PC-9 (cell line): Measurements from ENCODE around the gene CRAMP1. TPM values are rescaled to one million over a fixed set of nuclear protein-coding genes. Genes with fewer than 3 reads are reported as not detected.

Source experiments
- BruUV-seq: library from RNA; stranded (reverse); fragments of 400-500 nt; replicated peaks from 2 replicates; lab custom pipeline; 2021; lab: Mats Ljungman, UMichigan
- CTCF ChIA-PET: fragments of 300-600 bp; sonication (Branson Sonifier 250); formaldehyde crosslinking; loops from one replicate; lab custom pipeline; 2022; ENCODE audit warnings: antibody characterized with exemption; lab: Charles Lee
- POLR2A ChIA-PET: fragments of 300-600 bp; sonication (Branson Sonifier 250); formaldehyde crosslinking; loops from one replicate; lab custom pipeline; 2022; ENCODE audit warnings: antibody characterized with exemption; ENCODE audit not compliant: unreplicated experiment; lab: Charles Lee
- DNase-seq, 2 experiments: peaks; one replicate each; pipeline versions ENCODE4 v3.0.0 to v3.0.0-alpha.2; 2015 to 2022; ENCODE audit warnings: mixed read lengths in 1 of 2
- H2AFZ ChIP-seq: fragments of 200-600 bp; sonication (generic); 2 replicates; pipeline ENCODE4 v1.8.1; 2017; ENCODE audit warnings: antibody characterized with exemption
- H3F3A ChIP-seq: fragments of 200-600 bp; sonication (generic); 2 replicates; pipeline ENCODE4 v1.8.1; 2017; ENCODE audit warnings: antibody characterized with exemption, mild to moderate bottlenecking, low read depth; ENCODE audit not compliant: insufficient read depth
- H3K27ac ChIP-seq: fragments of 200-600 bp; sonication (generic); 2 replicates; pipeline ENCODE4 v1.6.1; 2016; ENCODE audit warnings: mixed run types
- H3K27me3 ChIP-seq: fragments of 200-600 bp; sonication (generic); 2 replicates; pipeline ENCODE4 v1.6.1; 2016; ENCODE audit warnings: low read depth, mixed run types; ENCODE audit not compliant: insufficient read depth
- H3K36me3 ChIP-seq: fragments of 200-600 bp; sonication (generic); 2 replicates; pipeline ENCODE4 v1.6.1; 2016; ENCODE audit warnings: low read depth, mixed run types
- H3K4me1 ChIP-seq: fragments of 200-600 bp; sonication (generic); replicated peaks from 2 replicates; pipeline ENCODE4 v1.6.1; 2016; ENCODE audit warnings: mixed run types; ENCODE audit not compliant: insufficient read depth
- H3K4me2 ChIP-seq: fragments of 200-600 bp; sonication (generic); 2 replicates; pipeline ENCODE4 v1.6.1; 2017; ENCODE audit warnings: mixed run types
- H3K4me3 ChIP-seq: fragments of 200-600 bp; sonication (generic); 2 replicates; pipeline ENCODE4 v1.6.1; 2016; ENCODE audit warnings: mixed run types
- H3K79me2 ChIP-seq: fragments of 200-600 bp; sonication (generic); 2 replicates; pipeline ENCODE4 v1.6.1; 2017; ENCODE audit warnings: low read depth, mixed run types
- H3K9me2 ChIP-seq: fragments of 200-600 bp; sonication (generic); 2 replicates; pipeline ENCODE4 v1.8.1; 2017; ENCODE audit warnings: mild to moderate bottlenecking; ENCODE audit not compliant: insufficient read depth
- H3K9me3 ChIP-seq: fragments of 200-600 bp; sonication (generic); 2 replicates; pipeline ENCODE4 v1.8.1; 2016; ENCODE audit warnings: low read depth; ENCODE audit not compliant: insufficient read depth
- H4K20me1 ChIP-seq: fragments of 200-600 bp; sonication (generic); 2 replicates; pipeline ENCODE4 v1.8.1; 2017; ENCODE audit not compliant: insufficient read depth
- EZH2 ChIP-seq: fragments of 200-600 bp; sonication (generic); IDR thresholded peaks from 2 replicates; pipeline ENCODE4 v1.8.0; 2017; ENCODE audit warnings: antibody characterized with exemption, low read depth
- intact Hi-C: fragments of 100-400 bp; cut with micrococcal nuclease; formaldehyde crosslinking; loops from one replicate; pipeline ENCODE4 v1.10.0; 2022; ENCODE audit not compliant: unreplicated experiment
- total RNA-seq: library from RNA; stranded (reverse); gene quantifications from 2 replicates; pipeline ENCODE4 v1.2.3, GENCODE V29; 2021
- TF ChIP-seq, protein P1 (sequence below): fragments of 200-600 bp; sonication (generic); conservative IDR thresholded peaks from 2 replicates; pipeline ENCODE4 v1.6.1; 2017; ENCODE audit warnings: mixed run types, antibody characterized with exemption, mild to moderate bottlenecking, moderate library complexity

The CRAMP1 gene
- total RNA-seq, 1 experiment from 2014 or later: 22.7 TPM

- Histone ChIP-seq H3F3A (no peaks in the 10 kb centered on the region), H3K36me3 (no peaks in the 10 kb centered on the region), H3K4me1 (no peaks in the 10 kb centered on the region), H3K4me3 (no peak overlapping the region), H3K27me3 (no peaks in the 10 kb centered on the region), H3K27ac (no peak overlapping the region), H4K20me1 (no peaks in the 10 kb centered on the region), H3K9me3 (no peaks in the 10 kb centered on the region), H2AFZ (no peak overlapping the region), H3K79me2 (no peaks in the 10 kb centered on the region), H3K9me2 (no peaks in the 10 kb centered on the region), H3K4me2 (no peak overlapping the region)
- ChIA-PET POLR2A (no interaction called here), CTCF (no interaction called here)
- DNase-seq: no peak
- TF ChIP-seq, protein P1, sequence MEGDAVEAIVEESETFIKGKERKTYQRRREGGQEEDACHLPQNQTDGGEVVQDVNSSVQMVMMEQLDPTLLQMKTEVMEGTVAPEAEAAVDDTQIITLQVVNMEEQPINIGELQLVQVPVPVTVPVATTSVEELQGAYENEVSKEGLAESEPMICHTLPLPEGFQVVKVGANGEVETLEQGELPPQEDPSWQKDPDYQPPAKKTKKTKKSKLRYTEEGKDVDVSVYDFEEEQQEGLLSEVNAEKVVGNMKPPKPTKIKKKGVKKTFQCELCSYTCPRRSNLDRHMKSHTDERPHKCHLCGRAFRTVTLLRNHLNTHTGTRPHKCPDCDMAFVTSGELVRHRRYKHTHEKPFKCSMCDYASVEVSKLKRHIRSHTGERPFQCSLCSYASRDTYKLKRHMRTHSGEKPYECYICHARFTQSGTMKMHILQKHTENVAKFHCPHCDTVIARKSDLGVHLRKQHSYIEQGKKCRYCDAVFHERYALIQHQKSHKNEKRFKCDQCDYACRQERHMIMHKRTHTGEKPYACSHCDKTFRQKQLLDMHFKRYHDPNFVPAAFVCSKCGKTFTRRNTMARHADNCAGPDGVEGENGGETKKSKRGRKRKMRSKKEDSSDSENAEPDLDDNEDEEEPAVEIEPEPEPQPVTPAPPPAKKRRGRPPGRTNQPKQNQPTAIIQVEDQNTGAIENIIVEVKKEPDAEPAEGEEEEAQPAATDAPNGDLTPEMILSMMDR: no peak
- TF ChIP-seq EZH2: no peak
- intact Hi-C loops: no loop called here
- BruUV-seq: no TSS peak
Observed at GRCh38 chr16:1584926-1585484, 27.2 kb upstream of the CRAMP1 start.

DNA sequence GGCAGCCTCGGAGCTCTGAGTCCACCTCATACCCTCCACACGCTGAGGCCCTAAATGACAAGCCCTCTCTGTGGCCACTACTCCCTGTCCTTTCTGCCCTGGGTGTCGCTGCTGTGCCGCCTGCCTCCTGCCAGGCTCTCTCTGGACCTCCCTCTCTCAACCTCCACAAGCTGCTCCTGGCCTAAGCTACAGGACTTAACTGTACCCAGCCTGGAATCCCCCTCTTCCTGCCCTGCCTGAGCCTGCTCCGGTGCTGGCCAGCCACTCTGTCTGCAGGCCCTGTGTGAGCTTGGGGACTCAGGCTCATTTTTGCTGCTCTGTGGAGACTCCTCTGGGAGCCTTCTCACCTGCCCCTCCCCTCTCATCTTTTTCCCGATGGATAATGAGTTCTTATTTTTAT is 21.8 kb upstream of the CRAMP1 start:
- no peak for DNase-seq
- H3K36me3 ChIP-seq: no peaks in the 10 kb centered on the region
- ChIA-PET CTCF (no interaction called here), POLR2A (no interaction called here)
- H3K9me3 ChIP-seq: no peaks in the 10 kb centered on the region
- H3K79me2 ChIP-seq: no peaks in the 10 kb centered on the region
- no peaks in the 10 kb centered on the region for H3K9me2 ChIP-seq
- H3K4me3 ChIP-seq: no peak overlapping the region
- no peaks in the 10 kb centered on the region for H3F3A ChIP-seq
- no peak overlapping the region for H3K27ac ChIP-seq
- H3K27me3 ChIP-seq: no peaks in the 10 kb centered on the region
- no TSS peak for BruUV-seq
- intact Hi-C loops: no loop called here
- H3K4me1 ChIP-seq: no peaks in the 10 kb centered on the region
- TF ChIP-seq, protein P1: no peak
- TF ChIP-seq EZH2: no peak
- H2AFZ ChIP-seq: no peak overlapping the region
- H3K4me2 ChIP-seq: no peak overlapping the region
- no peaks in the 10 kb centered on the region for H4K20me1 ChIP-seq

DNA sequence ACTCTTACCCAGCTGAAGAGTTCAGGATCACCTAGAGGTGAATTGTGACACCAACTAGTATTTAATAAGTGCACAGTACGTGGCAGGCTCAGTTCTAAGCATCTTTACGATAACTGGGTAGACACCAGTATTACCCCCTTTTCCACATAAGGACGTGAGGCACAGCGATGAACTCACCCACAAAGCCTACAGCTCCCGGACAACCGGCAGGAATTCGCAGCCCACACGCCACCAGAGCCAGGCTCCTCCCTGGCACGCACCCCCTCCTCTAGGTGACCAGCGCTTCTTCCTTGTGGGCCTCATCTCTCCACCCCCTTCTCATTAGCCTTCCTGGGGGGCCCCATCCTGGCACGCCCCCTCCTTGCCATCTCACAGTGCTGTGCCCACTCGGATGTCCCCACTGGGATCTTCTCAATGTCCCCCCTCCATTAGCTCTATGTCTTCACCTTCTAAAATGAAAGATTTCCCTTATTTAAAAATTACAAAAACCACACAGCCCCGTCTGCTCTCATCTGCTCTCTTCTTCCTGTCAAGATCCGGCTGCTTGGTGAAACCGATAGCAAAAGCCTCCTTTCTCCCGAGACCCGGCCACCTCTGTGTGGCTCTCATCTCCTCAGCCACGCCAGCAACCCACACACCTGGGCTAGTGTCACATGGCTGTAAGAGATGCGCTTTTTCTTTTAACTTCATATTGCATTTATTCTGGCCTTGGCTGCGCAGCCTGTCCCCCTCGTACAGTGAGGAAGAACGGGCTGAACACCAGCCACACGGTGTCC is 21.0 kb upstream of the CRAMP1 start:
- no peak overlapping the region for H3K4me3 ChIP-seq
- no peaks in the 10 kb centered on the region for H3K79me2 ChIP-seq
- ChIA-PET POLR2A (no interaction called here), CTCF (no interaction called here)
- H3K4me2 ChIP-seq: no peak overlapping the region
- BruUV-seq: no TSS peak
- no peaks in the 10 kb centered on the region for H3K9me2 ChIP-seq
- H3K27ac ChIP-seq: no peak overlapping the region
- H3K36me3 ChIP-seq: no peaks in the 10 kb centered on the region
- H3K4me1 ChIP-seq: no peaks in the 10 kb centered on the region
- no peaks in the 10 kb centered on the region for H3F3A ChIP-seq
- H2AFZ ChIP-seq: no peak overlapping the region
- no peak for DNase-seq
- intact Hi-C loops: no loop called here
- no peaks in the 10 kb centered on the region for H3K9me3 ChIP-seq
- no peaks in the 10 kb centered on the region for H4K20me1 ChIP-seq
- no peaks in the 10 kb centered on the region for H3K27me3 ChIP-seq
- TF ChIP-seq EZH2: no peak
- TF ChIP-seq, protein P1: no peak
